HG02884 (cell line): ENCODE results near the gene NDUFV3.
A peak's percentile ranks its signal among the peaks of the same experiment; 100 is the strongest.
"Not testable (repeated sequence)": the region's sequence is repeated elsewhere in the genome, so short reads cannot be mapped to it uniquely, and the experiment has no call there.

Experiments used
- ATAC-seq: cut with Tn5 transposase; IDR thresholded peaks from one replicate; pipeline ENCODE4 v1.9.1; 2021; ENCODE audit warnings: mild to moderate bottlenecking, moderate library complexity; ENCODE audit not compliant: unreplicated experiment

NDUFV3 gene

DNA sequence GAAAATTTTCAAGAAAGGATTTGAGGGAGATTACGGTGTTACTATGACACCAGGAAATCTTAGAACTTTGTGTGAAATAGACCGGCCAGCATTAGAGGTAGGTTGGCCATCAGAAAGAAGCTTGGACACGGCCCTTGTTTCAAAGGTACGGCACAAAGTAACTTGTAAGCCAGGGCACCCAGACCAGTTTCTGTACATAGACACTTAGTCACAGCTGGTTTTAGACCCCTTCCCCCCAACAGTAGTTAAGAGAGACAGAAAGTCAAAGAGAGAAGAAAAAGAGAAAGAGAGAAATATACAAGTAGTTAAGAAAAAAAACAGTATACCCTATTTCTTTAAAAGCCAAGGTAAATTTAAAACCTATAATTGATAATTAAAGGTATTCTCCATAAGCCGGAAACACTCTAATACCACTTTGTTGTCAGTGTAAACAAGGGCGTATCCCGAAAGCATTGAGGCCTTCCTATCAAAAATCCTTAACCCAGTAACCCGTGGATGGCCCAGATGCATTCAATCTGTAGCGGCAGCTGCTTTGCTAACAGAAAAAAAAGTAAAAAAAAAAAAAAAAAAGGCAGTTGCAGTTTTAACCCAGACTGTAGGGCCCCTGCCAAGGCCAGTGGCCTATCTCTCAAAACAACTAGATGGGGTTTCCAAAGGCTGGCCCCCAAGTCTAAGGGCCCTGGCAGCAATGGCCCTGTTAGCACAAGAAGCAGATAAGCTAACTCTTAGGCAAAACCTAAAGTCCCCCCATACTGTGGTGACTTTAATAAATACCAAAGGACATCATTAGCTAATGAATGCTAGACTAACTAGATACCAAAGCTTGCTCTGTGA lies 40.2 kb downstream of the NDUFV3 start:
- ATAC-seq: not testable (repeated sequence)

DNA sequence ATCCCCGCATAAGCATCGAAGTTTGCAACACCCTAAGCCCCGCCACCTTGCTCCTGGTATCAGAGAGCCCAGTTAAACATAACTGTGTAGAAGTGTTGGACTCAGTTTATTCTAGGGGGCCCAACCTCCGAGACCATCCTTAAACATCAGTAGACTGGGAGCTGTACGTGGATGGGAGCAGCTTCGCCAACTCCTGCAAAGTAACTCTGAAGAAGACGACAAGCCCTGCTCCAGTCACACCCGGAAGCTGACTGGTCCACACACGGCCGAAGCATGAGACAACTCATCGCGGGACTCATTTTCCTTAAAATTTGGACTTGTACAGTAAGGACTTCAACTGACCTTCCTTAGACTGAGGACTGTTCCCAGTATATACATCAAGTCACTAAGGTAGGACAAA lies 40.9 kb downstream of the NDUFV3 start:
- not testable (repeated sequence) for ATAC-seq

DNA sequence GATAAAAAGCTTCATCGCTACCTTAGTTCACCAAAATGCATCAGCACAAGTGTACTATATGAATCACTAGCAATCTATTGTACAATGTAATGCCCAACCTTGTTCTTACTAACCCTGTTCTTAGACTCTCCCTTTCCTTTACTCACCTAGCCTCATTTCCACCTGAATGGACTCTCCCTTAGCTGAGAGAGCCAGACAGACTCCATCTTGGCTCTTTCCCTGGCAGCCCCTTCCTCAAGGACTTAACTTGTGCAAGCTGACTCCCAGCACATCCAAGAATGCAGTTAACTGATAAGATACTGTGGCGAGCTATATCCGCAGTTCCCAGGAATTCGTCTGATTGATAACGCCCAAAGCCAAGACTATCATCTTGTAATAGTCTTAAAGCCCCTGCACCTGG lies 43.3 kb downstream of the NDUFV3 start:
- ATAC-seq: not testable (repeated sequence)

DNA sequence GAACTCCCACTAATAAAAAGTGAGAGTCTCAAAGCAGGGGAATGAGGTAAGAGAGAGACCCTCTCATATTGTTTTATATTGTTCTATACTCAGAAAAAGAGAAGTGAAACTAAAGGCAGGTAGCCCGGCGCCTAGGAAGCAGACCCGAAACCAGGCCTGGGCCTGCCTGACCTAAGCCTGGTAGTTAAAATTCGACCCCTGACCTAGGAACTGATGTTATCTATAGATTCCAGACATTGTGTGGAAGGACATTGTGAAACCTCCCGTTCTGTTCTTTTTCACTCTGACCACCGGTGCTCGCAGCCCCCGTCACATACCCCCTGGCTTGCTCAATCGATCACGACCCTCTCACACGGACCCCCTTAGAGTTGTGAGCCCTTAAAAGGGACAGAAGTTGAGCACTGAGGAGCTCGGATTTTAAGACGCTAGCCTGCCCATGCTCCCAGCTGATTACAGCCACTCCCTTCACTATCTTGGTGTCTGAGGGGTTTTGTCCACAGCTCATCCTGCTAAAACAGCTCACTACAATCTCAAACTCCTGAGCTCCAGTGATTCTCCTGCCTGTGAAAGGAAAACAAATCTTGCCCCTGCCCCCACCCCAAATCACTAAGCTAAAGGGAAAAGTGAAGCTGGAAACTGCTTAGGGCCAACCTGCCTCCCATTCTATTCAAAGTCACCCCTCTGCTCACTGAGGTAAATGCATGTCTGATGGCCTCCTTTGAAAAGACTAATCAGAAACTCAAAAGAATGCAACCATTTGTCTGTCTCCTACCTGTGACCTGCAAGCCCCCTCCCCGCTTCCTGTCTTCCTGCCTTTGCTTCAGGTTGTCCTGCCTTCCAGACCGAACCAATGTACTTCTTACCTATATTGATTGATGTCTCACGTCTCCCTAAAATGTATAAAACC lies 44.2 kb downstream of the NDUFV3 start:
- ATAC-seq: not testable (repeated sequence)

DNA sequence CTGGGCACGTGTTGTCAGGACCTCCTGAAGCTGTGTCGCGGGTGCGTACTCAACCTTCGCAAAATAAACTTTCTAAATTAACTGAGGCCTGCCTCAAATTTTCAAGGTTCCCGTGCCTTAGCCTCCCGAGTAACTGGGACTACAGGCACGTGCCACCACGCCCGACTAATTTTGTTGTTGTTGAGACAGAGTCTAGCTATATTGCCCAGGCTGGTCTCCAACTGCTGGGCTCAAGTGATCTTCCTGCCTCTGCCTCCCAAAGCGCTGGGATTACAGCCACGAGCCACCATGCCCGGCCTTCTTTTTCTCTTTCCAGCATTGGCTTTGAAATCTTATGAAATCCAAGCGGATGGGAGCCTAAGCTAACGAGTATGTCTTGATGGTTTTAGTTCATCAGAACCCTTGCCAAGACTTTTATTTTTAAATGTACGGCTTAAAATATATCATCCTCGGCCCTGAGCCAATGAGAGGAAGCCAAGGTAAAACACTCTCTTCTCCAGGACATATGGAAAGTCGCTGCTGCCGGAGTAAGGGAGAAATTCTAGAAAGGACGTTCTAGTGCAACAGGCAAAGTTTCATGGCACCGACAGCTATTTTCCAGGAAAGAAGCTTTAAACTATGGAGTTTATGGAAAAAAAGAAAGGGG lies 45.0 kb downstream of the NDUFV3 start:
- no peak for ATAC-seq

DNA sequence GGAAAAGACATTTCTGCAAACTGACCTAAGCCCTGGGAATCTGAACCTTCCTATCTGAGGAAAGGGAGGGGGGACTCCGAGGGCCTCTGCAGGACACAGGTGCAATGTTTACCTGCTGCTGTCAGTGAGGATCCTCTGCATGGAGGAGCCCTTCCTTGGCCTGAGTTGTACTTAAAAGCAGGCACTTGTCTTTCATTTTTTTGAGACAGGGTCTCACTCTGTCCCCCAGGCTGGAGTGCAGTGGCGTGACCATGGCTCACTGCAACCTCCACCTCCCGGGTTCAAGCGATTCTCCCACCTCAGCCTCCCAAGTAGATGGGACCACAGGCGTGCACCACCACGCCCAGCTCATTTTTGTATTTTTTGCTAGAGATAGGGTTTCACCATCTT lies 45.5 kb downstream of the NDUFV3 start:
- ATAC-seq: not testable (repeated sequence)

DNA sequence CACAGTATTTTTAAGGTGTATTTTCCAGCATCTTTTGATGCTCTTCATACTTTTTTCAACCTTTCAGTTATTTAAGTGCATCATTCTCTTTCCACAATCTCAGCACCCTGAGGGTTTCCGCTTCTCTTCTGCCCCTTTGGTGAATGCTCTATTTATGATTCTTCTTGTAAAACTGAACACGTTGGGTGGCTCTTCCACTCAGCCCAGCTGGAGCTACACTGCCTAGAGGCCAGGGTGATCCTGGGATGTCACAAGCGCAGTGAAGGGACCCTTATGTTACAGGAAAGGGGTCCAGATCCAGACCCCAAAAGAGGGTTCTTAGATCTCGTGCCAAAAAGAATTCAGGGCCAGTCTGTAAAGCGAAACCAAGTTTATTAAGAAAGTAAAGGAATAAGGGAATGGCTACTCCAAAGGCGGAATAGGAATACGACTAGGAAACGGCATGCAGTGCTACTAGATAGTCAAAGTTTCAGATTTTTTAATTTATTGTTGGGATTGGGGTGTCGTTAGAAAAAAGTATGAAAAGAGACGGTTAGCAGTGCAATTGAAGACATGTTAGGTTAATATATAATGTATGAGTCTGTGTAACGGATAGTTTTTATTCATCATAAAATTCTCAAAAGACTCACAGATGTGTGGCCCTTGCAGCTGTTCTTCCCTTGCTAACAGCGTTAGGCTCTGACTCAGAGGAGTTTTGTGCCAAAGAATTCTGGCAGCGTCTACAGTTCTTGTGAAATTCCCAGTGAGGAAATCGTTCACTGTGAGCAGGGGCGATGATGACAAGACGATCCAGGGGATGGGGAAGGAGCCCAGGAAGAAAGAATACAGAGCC lies 46.7 kb downstream of the NDUFV3 start:
- ATAC-seq: no peak

DNA sequence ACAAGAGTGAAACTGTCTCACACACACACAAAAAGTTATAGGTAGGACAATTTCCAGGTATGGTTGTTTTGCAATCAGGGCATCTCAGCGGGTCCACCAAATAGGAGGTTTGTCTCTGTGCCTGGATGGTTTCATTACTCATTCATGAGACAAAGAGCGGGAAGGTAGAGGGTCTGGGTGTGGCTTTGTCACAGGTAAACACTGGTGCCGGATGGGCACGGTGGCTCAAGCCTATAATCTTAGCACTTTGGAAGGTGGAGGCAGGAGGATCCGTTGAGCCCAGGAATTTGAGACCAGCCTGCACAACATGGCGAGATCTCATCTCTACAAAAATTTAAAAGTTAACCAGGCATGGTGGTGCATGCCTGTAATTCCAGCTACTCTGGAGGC lies 48.6 kb downstream of the NDUFV3 start:
- ATAC-seq: no peak

DNA sequence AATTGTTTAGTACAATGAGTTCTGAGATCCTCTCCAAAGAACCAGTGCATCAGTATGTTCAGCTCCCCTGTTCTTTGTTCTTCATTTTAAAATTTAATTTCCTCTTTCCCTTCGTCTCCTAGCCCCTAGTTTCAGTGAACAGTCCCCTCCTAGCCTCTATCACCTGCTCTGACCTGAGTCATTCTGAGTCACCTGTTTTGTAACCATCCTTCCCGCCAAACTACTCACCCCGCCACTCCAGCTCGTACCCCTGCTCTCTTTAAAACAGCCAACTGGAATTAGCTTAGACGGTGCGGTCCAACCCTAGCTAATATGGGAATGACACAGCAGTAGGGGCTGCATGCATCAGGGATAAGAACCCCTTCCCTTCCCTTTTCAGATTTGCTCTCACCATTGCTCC lies 49.1 kb downstream of the NDUFV3 start:
- no peak for ATAC-seq

DNA sequence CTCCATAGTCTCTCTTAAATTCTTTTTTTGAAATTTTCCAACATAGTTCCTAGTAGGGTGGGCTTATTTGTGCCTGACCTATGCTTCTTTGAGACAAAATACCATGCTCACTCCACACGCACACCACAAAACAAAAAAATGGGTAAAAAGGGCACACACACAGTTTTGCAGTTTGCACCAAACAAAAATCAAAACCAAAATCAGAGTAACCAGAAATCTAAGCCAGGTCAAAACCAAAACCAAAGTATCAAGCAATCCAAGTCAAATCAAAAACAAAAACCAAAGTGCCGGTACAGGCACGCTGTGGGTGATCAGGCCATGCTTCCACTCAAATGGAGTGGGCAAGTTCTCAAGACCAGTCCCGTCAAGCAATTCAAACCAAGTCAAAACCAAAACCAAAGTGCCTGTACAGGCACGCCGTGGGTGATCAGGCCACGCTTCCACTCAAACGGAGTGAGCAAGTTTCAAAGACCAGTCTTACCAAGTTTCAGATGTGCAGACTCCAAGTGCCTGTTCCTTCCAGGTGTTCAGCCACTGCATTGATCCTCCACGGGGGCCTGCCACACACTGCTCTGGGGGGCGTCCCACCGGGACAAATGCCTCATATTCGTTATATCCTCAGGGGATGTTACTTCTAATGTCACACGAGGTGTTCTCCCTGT lies 56.1 kb downstream of the NDUFV3 start:
- ATAC-seq: not testable (repeated sequence)

DNA sequence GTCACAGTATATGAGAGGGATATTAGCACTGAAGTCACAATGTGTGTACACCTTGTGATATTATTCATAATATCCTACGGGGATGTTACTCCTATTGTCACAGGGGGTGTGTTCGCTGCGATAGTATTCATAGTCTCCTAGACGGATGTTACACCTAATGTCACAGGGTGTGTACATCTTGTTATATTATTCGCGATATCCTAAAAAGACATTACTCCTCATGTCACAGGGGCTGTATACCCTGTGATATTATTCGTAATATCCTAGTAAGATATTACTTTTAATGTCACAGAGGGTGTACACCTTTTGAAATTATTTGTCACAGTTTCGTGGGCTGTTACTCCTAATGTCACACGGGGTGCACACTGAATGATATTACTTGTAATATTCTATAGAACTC lies 58.1 kb downstream of the NDUFV3 start:
- ATAC-seq: not testable (repeated sequence)

DNA sequence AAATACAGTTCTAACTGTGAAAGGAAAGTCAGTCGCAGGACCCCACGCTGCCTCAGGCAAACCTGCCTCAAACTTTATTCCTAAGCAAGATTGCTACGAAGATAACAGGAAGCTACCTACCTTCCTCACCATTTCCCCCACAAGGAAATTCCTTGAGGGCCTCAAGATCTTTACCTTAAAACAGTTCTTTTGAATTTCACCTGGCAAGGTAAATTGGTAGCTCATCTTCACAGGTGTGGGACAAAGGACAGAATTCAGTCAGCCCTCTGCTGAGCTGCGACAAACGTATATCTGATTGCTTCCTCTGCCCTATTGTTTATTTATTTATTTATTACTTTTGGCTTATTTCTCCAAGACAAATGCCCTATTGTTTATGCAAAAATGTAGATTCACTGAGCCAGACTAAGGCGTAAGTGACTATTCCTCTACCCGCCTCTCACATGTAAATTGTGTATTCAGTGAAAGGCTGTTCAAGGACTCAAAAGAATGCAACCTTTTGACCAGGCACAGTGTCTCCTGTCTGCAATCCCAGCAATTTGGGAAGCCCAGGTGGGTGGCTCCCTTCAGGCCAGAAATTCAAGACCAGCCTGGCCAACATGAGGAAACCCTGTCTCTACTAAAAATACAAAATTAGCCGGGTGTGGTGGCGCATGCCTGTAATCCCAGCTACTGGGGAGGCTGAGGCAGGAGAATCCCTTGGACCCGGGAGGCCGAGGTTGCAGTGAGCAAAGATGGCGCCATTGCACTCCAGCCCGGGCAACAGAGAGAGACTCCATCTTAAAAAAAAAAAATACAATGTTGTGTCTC lies 63.9 kb downstream of the NDUFV3 start:
- ATAC-seq: peak; percentile 94

DNA sequence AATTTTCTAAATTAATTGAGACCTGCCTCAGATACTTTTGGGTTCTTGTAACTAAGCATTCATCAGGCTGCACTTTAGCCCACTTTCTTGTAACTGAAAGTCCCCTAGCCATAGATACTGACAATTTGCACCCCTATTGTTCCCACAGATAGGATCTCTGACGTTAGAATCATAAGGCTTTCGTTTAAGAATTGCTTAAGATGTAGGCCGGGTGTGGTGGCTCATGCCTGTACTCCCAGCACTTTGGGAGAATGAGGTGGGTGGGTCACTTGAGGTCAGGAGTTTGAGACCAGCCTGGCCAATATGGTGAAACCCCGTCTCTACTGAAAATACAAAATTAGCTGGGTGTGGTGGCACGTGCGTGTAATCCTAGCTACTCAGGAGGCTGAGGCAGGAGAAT lies 65.0 kb downstream of the NDUFV3 start:
- not testable (repeated sequence) for ATAC-seq

DNA sequence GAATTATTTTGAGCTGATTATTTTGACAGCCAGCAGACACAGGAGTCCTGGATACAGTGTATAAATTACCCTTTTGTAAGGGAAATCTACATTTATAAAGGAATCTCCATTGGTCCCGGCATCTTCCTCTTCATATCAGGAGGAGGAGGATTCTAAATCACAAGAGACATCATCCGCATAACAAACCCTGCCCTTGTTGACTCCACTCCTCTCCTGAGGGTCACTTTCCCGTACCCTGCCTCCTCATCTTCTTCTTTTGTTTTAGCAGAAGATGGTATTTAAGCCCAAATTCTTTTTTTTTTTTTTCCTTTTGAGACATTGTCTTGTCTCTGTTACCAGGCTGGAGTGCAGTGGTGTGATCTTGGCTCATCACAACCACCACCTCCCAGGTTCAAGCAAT lies 66.6 kb downstream of the NDUFV3 start:
- ATAC-seq: no peak

DNA sequence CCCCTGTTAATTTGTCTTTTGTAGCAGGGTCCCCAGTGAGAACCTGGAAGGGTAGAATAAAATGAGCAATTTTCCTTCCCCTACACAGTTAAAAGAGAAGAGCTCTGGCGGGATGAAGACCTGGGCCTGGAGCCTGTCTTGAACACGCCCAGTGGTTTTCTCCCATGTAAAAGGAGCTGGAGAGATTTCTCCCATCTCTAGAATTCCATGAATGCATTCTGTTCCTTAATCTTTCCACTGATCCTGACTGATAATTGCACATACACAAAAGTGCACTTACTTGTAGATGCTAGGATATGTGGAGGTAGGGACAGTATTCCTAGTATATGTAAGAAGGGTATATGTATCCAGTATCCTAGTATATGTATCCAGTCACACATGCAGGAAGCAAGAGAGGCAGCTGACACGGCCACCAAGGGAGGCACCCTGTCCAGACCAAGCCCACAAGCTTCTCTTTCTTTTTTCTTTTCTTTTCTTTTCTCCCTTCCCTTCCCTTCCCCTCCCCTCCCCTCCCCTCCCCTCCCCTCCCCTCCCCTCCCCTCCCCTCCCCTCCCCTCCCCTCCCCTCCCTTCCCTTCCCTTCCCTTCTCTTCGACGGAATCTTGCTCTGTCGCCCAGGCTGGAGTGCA lies 69.4 kb downstream of the NDUFV3 start:
- no peak for ATAC-seq
